Thyroid gland (tissue), 4 donors: ENCODE results near the gene OXT. TPM values are rescaled to one million over a fixed set of nuclear protein-coding genes. Genes with fewer than 3 reads are reported as not detected.
A peak's percentile ranks its signal among the peaks of the same experiment; 100 is the strongest.
"Not testable (repeated sequence)": the region's sequence is repeated elsewhere in the genome, so short reads cannot be mapped to it uniquely, and the experiment has no call there.

Experiments used
- DNase-seq, 2 donors: peaks; one replicate each; pipeline ENCODE4 v3.0.0-alpha.2; 2019
- H3K27ac ChIP-seq, 3 donors: fragments of 200-600 bp; sonication (generic); 1 replicate in 2 of 3; 2 replicates in 1 of 3; pipeline ENCODE4 v1.5.1; 2016 to 2019; ENCODE audit warnings: mild to moderate bottlenecking in 1 of 3, moderate library complexity in 1 of 3
- H3K27me3 ChIP-seq: fragments of 200-600 bp; sonication (generic); one replicate; pipeline ENCODE4 v1.5.1; 2019
- H3K36me3 ChIP-seq, 2 donors: fragments of 200-600 bp; sonication (generic); one replicate each; pipeline ENCODE4 v1.5.1; 2016 to 2019
- H3K4me1 ChIP-seq, 2 donors: fragments of 200-600 bp; sonication (generic); one replicate each; pipeline ENCODE4 v1.5.1; 2017 to 2019
- H3K4me3 ChIP-seq, 3 donors: fragments of 200-600 bp; sonication (generic); replicated peaks in 1 of 3; 1 replicate in 2 of 3; 2 replicates in 1 of 3; pipeline ENCODE4 v1.5.1; 2016; ENCODE audit warnings: mild to moderate bottlenecking in 1 of 3
- H3K9me3 ChIP-seq: fragments of 200-600 bp; sonication (generic); one replicate; pipeline ENCODE4 v1.5.1; 2017
- POLR2A ChIP-seq, 2 donors: fragments of 450-650 bp; IDR thresholded peaks; one replicate each; pipeline ENCODE4 v1.6.1; 2017; ENCODE audit warnings: antibody characterized with exemption in 2 of 2, mild to moderate bottlenecking in 2 of 2, moderate library complexity in 1 of 2
- WGBS, 2 donors: methylation state at CpG; one replicate each; pipeline ENCODE4 v1.1.5; 2017; 5-methylcytosine and 5-hydroxymethylcytosine counted together
- intact Hi-C: fragments of 100-400 bp; cut with DNase I; formaldehyde crosslinking; loops from one replicate; pipeline ENCODE4 v1.15.1; 2023
- total RNA-seq, 4 donors: library from RNA; depleted of rRNA; stranded (reverse); fragments of >200 nt; gene quantifications; one replicate each; pipeline ENCODE4 v1.2.3, GENCODE V29; 2016
- TF ChIP-seq, protein P1 (sequence below), 6 experiments: fragments of 200-600 bp in 3 of 6; fragments of 450-650 bp in 3 of 6; sonication (generic) in 3 of 6; IDR thresholded peaks; one replicate each; pipeline ENCODE4 v1.5.1; 2016 to 2019; ENCODE audit warnings: antibody characterized with exemption in 6 of 6, mild to moderate bottlenecking in 2 of 6, inconsistent platforms in 1 of 6, moderate library complexity in 1 of 6

The OXT gene
- total RNA-seq, 4 donors from 2014 or later, result not detected

DNA sequence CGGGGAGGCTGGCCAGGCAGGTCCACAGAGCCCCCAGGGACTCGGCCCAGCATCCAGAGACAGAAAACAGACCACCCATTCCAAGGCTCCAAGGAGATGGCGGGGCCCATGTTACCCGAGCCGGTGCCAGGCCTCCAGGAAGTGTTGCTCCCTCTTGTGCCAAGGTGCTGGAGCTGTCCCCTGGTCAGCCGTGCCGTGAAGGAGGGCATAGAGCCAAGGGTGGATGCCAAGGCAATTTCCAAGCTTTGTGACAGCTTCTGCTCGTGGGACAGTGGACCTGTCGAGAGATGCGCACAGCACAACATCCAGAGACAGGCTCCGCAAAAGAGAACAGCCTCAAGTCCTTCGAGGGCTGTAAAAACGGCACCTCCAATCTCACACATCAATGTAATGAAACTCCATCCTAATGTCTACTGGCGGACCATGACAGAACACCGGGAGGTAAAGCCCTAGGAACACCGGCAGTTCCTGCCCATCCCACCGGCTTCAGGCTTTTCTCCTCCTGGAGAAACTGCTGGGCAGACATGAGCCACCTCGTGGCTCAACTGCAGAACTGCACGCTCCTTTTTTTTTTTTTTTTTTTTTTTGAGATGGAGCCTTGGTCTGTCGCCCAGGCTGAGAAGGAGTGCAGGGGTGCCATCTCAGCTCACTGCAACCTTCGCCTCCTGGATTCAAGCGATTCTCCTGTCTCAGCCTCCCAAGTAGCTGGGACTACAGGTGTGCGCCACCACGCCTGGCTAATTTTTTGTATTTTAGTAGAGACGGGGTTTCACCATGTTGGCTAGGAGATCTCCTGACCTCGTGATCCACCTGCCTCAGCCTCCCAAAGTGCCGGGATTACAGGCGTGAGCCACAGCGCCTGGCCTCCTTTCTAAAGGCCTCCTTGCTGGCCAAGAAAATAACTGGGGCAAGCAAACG lies 44.0 kb downstream of the OXT start:
- no peaks in the 10 kb centered on the region for H3K9me3 ChIP-seq
- intact Hi-C loops, result loop anchor here (10.0 kb wide), 2 partner anchors 61 to 199 kb away; no protein-coding TSS in a partner anchor
- no peaks in the 10 kb centered on the region for H3K27me3 ChIP-seq
- TF ChIP-seq POLR2A (IDR thresholded peaks at IDR 0.05), result no peak
- TF ChIP-seq, protein P1, sequence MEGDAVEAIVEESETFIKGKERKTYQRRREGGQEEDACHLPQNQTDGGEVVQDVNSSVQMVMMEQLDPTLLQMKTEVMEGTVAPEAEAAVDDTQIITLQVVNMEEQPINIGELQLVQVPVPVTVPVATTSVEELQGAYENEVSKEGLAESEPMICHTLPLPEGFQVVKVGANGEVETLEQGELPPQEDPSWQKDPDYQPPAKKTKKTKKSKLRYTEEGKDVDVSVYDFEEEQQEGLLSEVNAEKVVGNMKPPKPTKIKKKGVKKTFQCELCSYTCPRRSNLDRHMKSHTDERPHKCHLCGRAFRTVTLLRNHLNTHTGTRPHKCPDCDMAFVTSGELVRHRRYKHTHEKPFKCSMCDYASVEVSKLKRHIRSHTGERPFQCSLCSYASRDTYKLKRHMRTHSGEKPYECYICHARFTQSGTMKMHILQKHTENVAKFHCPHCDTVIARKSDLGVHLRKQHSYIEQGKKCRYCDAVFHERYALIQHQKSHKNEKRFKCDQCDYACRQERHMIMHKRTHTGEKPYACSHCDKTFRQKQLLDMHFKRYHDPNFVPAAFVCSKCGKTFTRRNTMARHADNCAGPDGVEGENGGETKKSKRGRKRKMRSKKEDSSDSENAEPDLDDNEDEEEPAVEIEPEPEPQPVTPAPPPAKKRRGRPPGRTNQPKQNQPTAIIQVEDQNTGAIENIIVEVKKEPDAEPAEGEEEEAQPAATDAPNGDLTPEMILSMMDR (IDR thresholded peaks at IDR 0.05), result peak; percentile 46 to 86 (median 70)
- H3K4me3 ChIP-seq, result no peak overlapping the region
- 56 to 57% methylated on average over 23 to 30 of the region's 30 CpGs for WGBS, 2 donors
- H3K27ac ChIP-seq, result no peak overlapping the region
- no peaks in the 10 kb centered on the region for H3K36me3 ChIP-seq
- H3K4me1 ChIP-seq, result peaks cover 3 to 5% of the 10 kb centered on the region in 2 donors
- DNase-seq, result peak; percentile 41 to 46

DNA sequence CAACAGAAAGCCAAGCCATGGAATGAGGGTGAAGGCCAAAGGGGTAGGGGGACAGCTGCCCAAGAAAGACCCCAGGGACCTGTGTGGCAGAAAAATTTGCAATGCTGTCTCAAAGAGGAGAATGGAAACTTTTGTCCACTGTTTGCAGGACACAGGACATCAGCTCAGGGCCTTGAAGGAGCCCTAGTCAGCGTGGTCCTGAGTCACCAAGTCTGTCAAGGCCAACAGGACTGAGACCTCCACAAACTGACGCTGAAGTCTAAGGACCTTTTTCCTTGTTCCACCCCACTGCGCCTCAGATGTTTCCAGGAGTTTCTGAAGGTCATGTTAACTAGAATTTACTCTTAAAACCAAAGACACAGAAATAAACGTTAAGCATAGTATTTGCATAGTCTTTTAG lies 44.9 kb downstream of the OXT start:
- Histone ChIP-seq H3K4me1 (peaks cover 3 to 5% of the 10 kb centered on the region in 2 donors), H3K9me3 (no peaks in the 10 kb centered on the region), H3K36me3 (peaks cover 1 to 3% of the 10 kb centered on the region in 2 donors), H3K4me3 (no peak overlapping the region), H3K27ac (no peak overlapping the region), H3K27me3 (no peaks in the 10 kb centered on the region)
- 90 to 93% methylated on average over 4 of the region's 4 CpGs for WGBS, 2 donors
- intact Hi-C loops, result loop anchor here (10.0 kb wide), 2 partner anchors 62 to 198 kb away; no protein-coding TSS in a partner anchor
- no peak for DNase-seq
- TF ChIP-seq, protein P1 (IDR thresholded peaks at IDR 0.05), result no peak
- TF ChIP-seq POLR2A (IDR thresholded peaks at IDR 0.05), result no peak

DNA sequence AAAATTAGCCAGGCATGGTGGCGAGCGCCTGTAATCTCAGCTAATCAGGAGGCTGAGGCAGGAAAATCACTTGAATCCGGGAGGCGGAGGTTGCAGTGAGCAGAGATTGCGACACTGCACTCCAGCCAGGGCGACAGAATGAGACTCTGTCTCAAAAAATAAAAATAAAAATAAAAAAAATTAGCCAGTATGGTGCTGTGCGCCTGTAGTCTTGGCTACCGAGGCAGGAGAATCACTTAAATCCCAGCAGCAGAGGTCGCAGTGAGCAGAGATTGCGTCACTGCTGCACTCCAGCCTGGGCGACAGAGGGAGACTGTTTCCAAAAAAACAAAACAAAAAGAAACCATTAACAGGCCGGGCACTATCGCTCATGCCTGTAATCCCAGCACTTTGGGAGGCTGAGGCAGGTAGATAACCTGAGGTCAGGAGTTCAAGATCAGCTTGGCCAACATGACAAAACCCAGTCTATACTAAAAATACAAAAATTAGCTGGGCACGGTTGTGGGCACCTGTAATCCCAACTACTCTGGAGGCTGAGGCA lies 46.5 kb downstream of the OXT start:
- not testable (repeated sequence) for H3K27me3 ChIP-seq, H3K4me1 ChIP-seq, H3K4me3 ChIP-seq, H3K9me3 ChIP-seq
- Histone ChIP-seq H3K36me3 (peaks cover 8 to 12% of the 10 kb centered on the region in 2 donors), H3K27ac (peak overlapping the region; percentile 51 to 64 (median 59))
- 50 to 52% methylated on average over 14 of the region's 14 CpGs for WGBS, 2 donors
- intact Hi-C loops, result loop anchor here (10.0 kb wide), 2 partner anchors 63 to 197 kb away; no protein-coding TSS in a partner anchor
- TF ChIP-seq, protein P1 (IDR thresholded peaks at IDR 0.05), result peak in 5 of 6 experiments; percentile 29 to 88 (median 72)
- DNase-seq, result peak; percentile 73 to 79

DNA sequence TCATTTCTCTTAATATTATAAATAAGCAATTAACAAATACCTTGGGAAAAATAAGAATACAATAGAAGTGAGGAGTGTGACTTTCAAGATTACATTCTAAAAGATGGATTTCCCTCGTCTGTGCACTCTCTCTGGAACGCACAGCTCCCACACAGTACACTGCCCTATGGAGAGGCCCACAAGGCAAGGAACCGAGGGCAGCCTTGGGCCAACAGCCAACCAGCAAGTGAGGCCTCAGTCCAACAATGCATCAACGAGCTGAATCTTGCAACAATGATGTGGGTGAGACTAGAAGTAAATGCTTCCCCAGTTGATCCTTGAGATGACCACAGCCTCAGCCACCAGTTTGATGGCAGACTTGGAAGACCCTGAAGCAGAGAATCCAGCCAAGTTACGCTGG lies 47.6 kb downstream of the OXT start:
- TF ChIP-seq, protein P1 (IDR thresholded peaks at IDR 0.05), result no peak
- no peak for TF ChIP-seq POLR2A (IDR thresholded peaks at IDR 0.05)
- H3K27me3 ChIP-seq, result no peaks in the 10 kb centered on the region
- DNase-seq, result peak; percentile 48 to 54
- WGBS, 2 donors, result 53 to 62% methylated on average over 5 of the region's 5 CpGs
- intact Hi-C loops, result loop anchor here (10.0 kb wide), 2 partner anchors 64 to 196 kb away; no protein-coding TSS in a partner anchor
- H3K9me3 ChIP-seq, result no peaks in the 10 kb centered on the region
- peaks cover 8 to 12% of the 10 kb centered on the region in 2 donors for H3K36me3 ChIP-seq
- H3K4me3 ChIP-seq, result no peak overlapping the region
- H3K27ac ChIP-seq, result peak overlapping the region in 2 of 3 donors; percentile 51 to 64
- H3K4me1 ChIP-seq, result peaks cover 3 to 5% of the 10 kb centered on the region in 2 donors
